ENCODE results near the gene FIGNL2. TPM values are rescaled to one million over a fixed set of nuclear protein-coding genes. Genes with fewer than 3 reads are reported as not detected.
A peak's percentile ranks its signal among the peaks of the same experiment; 100 is the strongest.

FIGNL2 gene
- total and polyA plus RNA-seq, 2 of the 4 experiments (the other 2 are of a cell fraction): under 0.01 to 0.12 TPM

- TF ChIP-seq NFE2L2 (IDR thresholded peaks at IDR 0.05; ENCODE audit: low read depth, low read length): no peak
Observed at GRCh38 chr12:51848841-51849735, 570 bp upstream of the FIGNL2 start (continued).

GRCh38 chr12:51847643-51848325, 734 bp downstream of the FIGNL2 start:
- in situ Hi-C loops (cut with MboI; ENCODE audit: low sequenced_read_pairs) (no loop called here), intact Hi-C loops (cut with micrococcal nuclease) (no loop called here), dilution Hi-C loops (cut with HindIII; ENCODE audit: low sequenced_read_pairs, unreplicated experiment) (no loop called here)
- peak overlapping the region; percentile 61 for H2AK9ac ChIP-seq (replicated peaks; ENCODE audit: low read depth, low read length, poor library complexity)
- H3K4ac ChIP-seq (ENCODE audit: low read depth, low read length): no peak overlapping the region; the same call in 1 of the 2 replicates
- H3K27ac ChIP-seq (ENCODE audit: insufficient read depth, low read length): no peak overlapping the region
- H3K9me1 ChIP-seq (ENCODE audit: insufficient read depth, low read length): peaks cover 3% of the 10 kb centered on the region; the same call in 1 of the 2 replicates
- no peak overlapping the region for H4K91ac ChIP-seq (ENCODE audit: insufficient read depth, low read depth, low read length)
- no peak overlapping the region for H2AK5ac ChIP-seq (ENCODE audit: low read depth, low read length)
- CTCF ChIA-PET: no interaction called here
- H3K18ac ChIP-seq (ENCODE audit: low read depth, low read length): no peak overlapping the region
- H3K4me2 ChIP-seq (ENCODE audit: low read depth, low read length): peak overlapping the region; percentile 29; the same call in 1 of the 2 replicates
- H2BK15ac ChIP-seq (ENCODE audit: low read depth, low read length): no peak overlapping the region
- no peak overlapping the region for H3K14ac ChIP-seq (replicated peaks; ENCODE audit: low read depth, low read length)
- POLR2A ChIA-PET (ENCODE audit: unreplicated experiment): no interaction called here
- DNase-seq (peak; percentile 12), ATAC-seq (ENCODE audit: low read depth) (peak; percentile 63)
- H3K56ac ChIP-seq (ENCODE audit: extremely low read depth, insufficient read depth, low read length): no peak overlapping the region
- H3K9ac ChIP-seq (ENCODE audit: low read depth, low read length): no peak overlapping the region; the same call in 1 of the 2 replicates
- H3K4me3 ChIP-seq (ENCODE audit: insufficient read depth, low read depth, low read length): peak overlapping the region; percentile 50
- H3K27me3 ChIP-seq (ENCODE audit: control insufficient read depth, insufficient read depth, low read length): peaks cover 63% of the 10 kb centered on the region
- H2AFZ ChIP-seq (replicated peaks; ENCODE audit: low read length, poor library complexity): peak overlapping the region; percentile 93
- no peaks in the 10 kb centered on the region for H3K79me1 ChIP-seq (ENCODE audit: low read depth in 1 of 2, low read length in 2 of 2)
- H4K20me1 ChIP-seq (ENCODE audit: insufficient read depth, low read length): no peaks in the 10 kb centered on the region
- H3K23ac ChIP-seq (ENCODE audit: low read depth, low read length): no peak overlapping the region
- peak overlapping the region in 1 of 2 experiments; percentile 42; a peak in 1 of 4 replicates for H4K8ac ChIP-seq (ENCODE audit: low read depth in 2 of 2, low read length in 2 of 2)
- no peaks in the 10 kb centered on the region for H3K9me3 ChIP-seq (ENCODE audit: control insufficient read depth, insufficient read depth, low read length)
- H4K5ac ChIP-seq (ENCODE audit: low read depth, low read length): no peak overlapping the region
- no peaks in the 10 kb centered on the region for H3K36me3 ChIP-seq (ENCODE audit: control insufficient read depth, insufficient read depth, low read length)
- BruUV-seq (replicated peaks): no TSS peak
- H2BK20ac ChIP-seq (ENCODE audit: low read depth, low read length): no peak overlapping the region
- no peak overlapping the region for H2BK120ac ChIP-seq (ENCODE audit: low read depth, low read length)
- no CpG with 5 or more reads among the region's 40 CpGs for WGBS, 2 experiments (ENCODE audit: extremely low coverage in 2 of 2, insufficient read length in 1 of 2)
- no peaks in the 10 kb centered on the region for H3K4me1 ChIP-seq (ENCODE audit: control insufficient read depth, insufficient read depth, low read length)
- no peak overlapping the region for H2BK5ac ChIP-seq (ENCODE audit: low read depth, low read length, poor library complexity, severe bottlenecking)
- TF ChIP-seq MAZ (IDR thresholded peaks at IDR 0.05; ENCODE audit: borderline replicate concordance, low read depth, low read length) (no peak), POLR2A (IDR thresholded peaks at IDR 0.05; ENCODE audit: low read depth, low read length) (no peak), MAFK (IDR thresholded peaks at IDR 0.05; ENCODE audit: low read depth, low read length) (no peak), SMC3 (IDR thresholded peaks at IDR 0.05; ENCODE audit: low read depth, low read length) (no peak), CTCF (conservative IDR thresholded peaks at IDR 0.05; ENCODE audit: low read depth, low read length) (no peak), RCOR1 (IDR thresholded peaks at IDR 0.05; ENCODE audit: insufficient replicate concordance, low read length) (no peak), BHLHE40 (IDR thresholded peaks at IDR 0.05; ENCODE audit: low read depth, low read length) (no peak), NFE2L2 (IDR thresholded peaks at IDR 0.05; ENCODE audit: low read depth, low read length) (no peak), RAD21 (IDR thresholded peaks at IDR 0.05; ENCODE audit: low read length) (no peak), ELK1 (IDR thresholded peaks at IDR 0.05; ENCODE audit: borderline replicate concordance, low read depth, low read length) (no peak), RFX5 (IDR thresholded peaks at IDR 0.05; ENCODE audit: low read depth, low read length) (no peak), CHD1 (IDR thresholded peaks at IDR 0.05; ENCODE audit: low read depth, low read length) (no peak)

All from IMR-90 (cell line).